GM12875 (cell line): ENCODE measurements around the gene GFER.

ENCODE experiments used
- H3K4me3 ChIP-seq: one replicate; pipeline ENCODE4 v1.5.1; 2011; ENCODE audit warnings: low read depth, low read length, control low read depth
- CTCF ChIP-seq: IDR thresholded peaks from 2 replicates; pipeline ENCODE4 v1.5.1; 2011; ENCODE audit warnings: low read depth, mild to moderate bottlenecking, control low read depth, inconsistent platforms, low read length, moderate library complexity, borderline replicate concordance; ENCODE audit not compliant: insufficient read depth

The GFER gene

GRCh38 chr16:1980030-1980769, 3.8 kb upstream of the GFER start:
- no peak for TF ChIP-seq CTCF
- H3K4me3 ChIP-seq = no peak overlapping the region

GRCh38 chr16:1980770-1981087, 3.3 kb upstream of the GFER start:
- TF ChIP-seq CTCF = no peak
- H3K4me3 ChIP-seq = no peak overlapping the region

- no peak within 1 kb of the TSS for H3K4me3 ChIP-seq
- TF ChIP-seq CTCF = no peak
Observed at GRCh38 chr16:1981398-1981836, 2.6 kb upstream of the GFER start, which contains the start of gene NOXO1. TSS of gene NOXO1 (minus strand) at chr16:1981469. CDS start at chr16:1981179, 290 bp downstream.

- no peak overlapping the region for H3K4me3 ChIP-seq
- TF ChIP-seq CTCF = no peak
Observed at GRCh38 chr16:1982013-1982433, 2.0 kb upstream of the GFER start.

GRCh38 chr16:1982991-1983543, 926 bp upstream of the GFER start:
- TF ChIP-seq CTCF = peak; percentile 26; the same call in 1 of the 2 replicates
- H3K4me3 ChIP-seq = no peak overlapping the region

GRCh38 chr16:1984347-1985225, 593 bp downstream of the GFER start:
- TF ChIP-seq CTCF = no peak
- H3K4me3 ChIP-seq = peak overlapping the region; percentile 63
